HG03159 (cell line): ENCODE data around the gene CPSF4.

Experiments used
- ATAC-seq: cut with Tn5 transposase; IDR thresholded peaks from one replicate; pipeline ENCODE4 v1.9.1; 2021; ENCODE audit warnings: mild to moderate bottlenecking, moderate library complexity; ENCODE audit not compliant: unreplicated experiment

The CPSF4 gene

GRCh38 chr7:99438573-99439480 lies at the start of gene CPSF4, which contains the start of gene PTCD1:
TSS of gene CPSF4 (plus strand) at chr7:99438943. CDS start at chr7:99439083, 140 bp downstream.
TSS of gene PTCD1 (minus strand) at chr7:99438798. CDS start at chr7:99435242, 3,556 bp downstream.
- peak; percentile 92 for ATAC-seq

GRCh38 chr7:99389772-99390171 lies 49.0 kb upstream of the CPSF4 start:
- ATAC-seq = no peak

- no peak for ATAC-seq
These were observed 47.7 kb upstream of the CPSF4 start for GRCh38 chr7:99390941-99391602.

GRCh38 chr7:99392046-99392445 lies 46.7 kb upstream of the CPSF4 start:
- no peak for ATAC-seq

GRCh38 chr7:99392659-99393354 lies 45.9 kb upstream of the CPSF4 start:
- ATAC-seq = peak; percentile 63

GRCh38 chr7:99393355-99394187 lies 45.2 kb upstream of the CPSF4 start:
- ATAC-seq = no peak

GRCh38 chr7:99394188-99394502 lies 44.6 kb upstream of the CPSF4 start:
- ATAC-seq = no peak

GRCh38 chr7:99395616-99396327 lies 43.0 kb upstream of the CPSF4 start:
- ATAC-seq = no peak

GRCh38 chr7:99396418-99397296 lies 42.1 kb upstream of the CPSF4 start:
- ATAC-seq = no peak

- no peak for ATAC-seq
These were observed 41.3 kb upstream of the CPSF4 start for GRCh38 chr7:99397297-99397983.

- no peak for ATAC-seq
These were observed 39.8 kb upstream of the CPSF4 start for GRCh38 chr7:99398891-99399445.

GRCh38 chr7:99399597-99399996 lies 39.1 kb upstream of the CPSF4 start:
- ATAC-seq = no peak

GRCh38 chr7:99402854-99403253 lies 35.9 kb upstream of the CPSF4 start:
- ATAC-seq = no peak

- no peak for ATAC-seq
These were observed 35.0 kb upstream of the CPSF4 start for GRCh38 chr7:99403764-99404163.

GRCh38 chr7:99404235-99404976 lies 34.3 kb upstream of the CPSF4 start:
- no peak for ATAC-seq

GRCh38 chr7:99404977-99405320 lies 33.8 kb upstream of the CPSF4 start:
- no peak for ATAC-seq

GRCh38 chr7:99406557-99406956 lies 32.2 kb upstream of the CPSF4 start:
- ATAC-seq = no peak
